ENCODE results near the gene GP9.

GP9 gene

GRCh38 chr3:129028866-129029265 lies 31.7 kb upstream of the GP9 start:
- no peak for DNase-seq (ENCODE audit: low read depth)

GRCh38 chr3:129030611-129031010 lies 30.0 kb upstream of the GP9 start:
- DNase-seq (ENCODE audit: low read depth) = no peak

GRCh38 chr3:129031476-129032215 lies 28.9 kb upstream of the GP9 start:
- no peak for DNase-seq (ENCODE audit: low read depth)

GRCh38 chr3:129032716-129033115 lies 27.9 kb upstream of the GP9 start:
- DNase-seq (ENCODE audit: low read depth) = no peak

- no peak for DNase-seq (ENCODE audit: low read depth)
Measured at GRCh38 chr3:129033151-129033550, 27.4 kb upstream of the GP9 start.

- no peak for DNase-seq (ENCODE audit: low read depth)
Measured at GRCh38 chr3:129033633-129034321, 26.8 kb upstream of the GP9 start.

- DNase-seq (ENCODE audit: low read depth) = no peak
Measured at GRCh38 chr3:129034642-129035041, 25.9 kb upstream of the GP9 start.

GRCh38 chr3:129035360-129036221 lies 25.0 kb upstream of the GP9 start:
- DNase-seq (ENCODE audit: low read depth) = no peak

GRCh38 chr3:129036222-129037092 lies 24.1 kb upstream of the GP9 start:
- no peak for DNase-seq (ENCODE audit: low read depth)

GRCh38 chr3:129037093-129037419 lies 23.5 kb upstream of the GP9 start:
- no peak for DNase-seq (ENCODE audit: low read depth)

GRCh38 chr3:129038121-129038855 lies 22.3 kb upstream of the GP9 start:
- no peak for DNase-seq (ENCODE audit: low read depth)

- no peak for DNase-seq (ENCODE audit: low read depth)
Measured at GRCh38 chr3:129039271-129040038, 21.1 kb upstream of the GP9 start.

GRCh38 chr3:129040039-129040336 lies 20.6 kb upstream of the GP9 start:
- no peak for DNase-seq (ENCODE audit: low read depth)

- DNase-seq (ENCODE audit: low read depth) = no peak
Measured at GRCh38 chr3:129040579-129041300, 19.8 kb upstream of the GP9 start.

GRCh38 chr3:129045675-129046036 lies 14.9 kb upstream of the GP9 start:
- no peak for DNase-seq (ENCODE audit: low read depth)

GRCh38 chr3:129046037-129046731 lies 14.4 kb upstream of the GP9 start:
- no peak for DNase-seq (ENCODE audit: low read depth)

GRCh38 chr3:129046732-129047552 lies 13.6 kb upstream of the GP9 start:
- no peak for DNase-seq (ENCODE audit: low read depth)

- DNase-seq (ENCODE audit: low read depth) = no peak
Measured at GRCh38 chr3:129047553-129047839, 13.1 kb upstream of the GP9 start.
